ENCODE data around the gene TRIML1.

The TRIML1 gene

DNA sequence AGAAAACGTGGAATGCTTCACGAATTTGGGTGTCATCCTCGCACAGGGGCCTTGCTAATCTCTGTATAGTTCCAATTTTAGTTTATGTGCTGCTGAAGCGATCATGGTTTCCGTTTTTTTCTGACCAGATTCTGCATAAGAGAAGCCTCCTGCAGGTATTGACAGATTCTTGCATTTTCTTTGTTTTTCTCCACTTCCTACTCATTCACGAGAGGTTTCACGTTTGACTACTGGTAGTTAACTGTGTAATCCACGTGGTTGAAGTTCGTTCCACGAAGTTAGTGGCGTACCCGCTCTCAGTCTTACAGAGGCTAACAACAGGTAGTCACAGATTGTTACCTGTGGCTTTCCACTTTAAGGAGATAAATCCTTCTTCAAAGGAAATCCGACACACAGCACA is 17.7 kb upstream of the TRIML1 start:
- H3K9me3 ChIP-seq: no peaks in the 10 kb centered on the region
- no peak overlapping the region for H3K27ac ChIP-seq
- no peak overlapping the region for H3K4me3 ChIP-seq (ENCODE audit: low read depth in 1 of 2, low read length in 1 of 2)
- no peaks in the 10 kb centered on the region for H3K27me3 ChIP-seq
- TF ChIP-seq CTCF (IDR thresholded peaks at IDR 0.05): no peak
- H3K36me3 ChIP-seq: no peaks in the 10 kb centered on the region
- no peaks in the 10 kb centered on the region for H3K4me1 ChIP-seq (ENCODE audit: control insufficient read depth in 1 of 2, insufficient read depth in 1 of 2, low read depth in 1 of 2, low read length in 1 of 2)

- H3K36me3 ChIP-seq: no peaks in the 10 kb centered on the region
- H3K27me3 ChIP-seq: no peaks in the 10 kb centered on the region
- no peak for TF ChIP-seq CTCF (IDR thresholded peaks at IDR 0.05)
- H3K4me1 ChIP-seq (ENCODE audit: control insufficient read depth in 1 of 2, insufficient read depth in 1 of 2, low read depth in 1 of 2, low read length in 1 of 2): no peaks in the 10 kb centered on the region
- H3K27ac ChIP-seq: no peak overlapping the region
- H3K4me3 ChIP-seq (ENCODE audit: low read depth in 1 of 2, low read length in 1 of 2): no peak overlapping the region
- H3K9me3 ChIP-seq: no peaks in the 10 kb centered on the region
Measured at GRCh38 chr4:188127214-188127874, 11.9 kb upstream of the TRIML1 start.

GRCh38 chr4:188130355-188130754 is 8.9 kb upstream of the TRIML1 start:
- Histone ChIP-seq H3K4me3 (ENCODE audit: low read depth in 1 of 2, low read length in 1 of 2) (no peak overlapping the region), H3K36me3 (no peaks in the 10 kb centered on the region), H3K4me1 (ENCODE audit: control insufficient read depth in 1 of 2, insufficient read depth in 1 of 2, low read depth in 1 of 2, low read length in 1 of 2) (no peaks in the 10 kb centered on the region), H3K27me3 (no peaks in the 10 kb centered on the region), H3K9me3 (no peaks in the 10 kb centered on the region), H3K27ac (no peak overlapping the region)
- no peak for TF ChIP-seq CTCF (IDR thresholded peaks at IDR 0.05)

GRCh38 chr4:188132232-188132631 is 7.0 kb upstream of the TRIML1 start:
- H3K27ac ChIP-seq: no peak overlapping the region
- H3K27me3 ChIP-seq: no peaks in the 10 kb centered on the region
- H3K4me1 ChIP-seq (ENCODE audit: control insufficient read depth in 1 of 2, insufficient read depth in 1 of 2, low read depth in 1 of 2, low read length in 1 of 2): no peaks in the 10 kb centered on the region
- H3K36me3 ChIP-seq: no peaks in the 10 kb centered on the region
- no peak for TF ChIP-seq CTCF (IDR thresholded peaks at IDR 0.05)
- no peaks in the 10 kb centered on the region for H3K9me3 ChIP-seq
- H3K4me3 ChIP-seq (ENCODE audit: low read depth in 1 of 2, low read length in 1 of 2): no peak overlapping the region

DNA sequence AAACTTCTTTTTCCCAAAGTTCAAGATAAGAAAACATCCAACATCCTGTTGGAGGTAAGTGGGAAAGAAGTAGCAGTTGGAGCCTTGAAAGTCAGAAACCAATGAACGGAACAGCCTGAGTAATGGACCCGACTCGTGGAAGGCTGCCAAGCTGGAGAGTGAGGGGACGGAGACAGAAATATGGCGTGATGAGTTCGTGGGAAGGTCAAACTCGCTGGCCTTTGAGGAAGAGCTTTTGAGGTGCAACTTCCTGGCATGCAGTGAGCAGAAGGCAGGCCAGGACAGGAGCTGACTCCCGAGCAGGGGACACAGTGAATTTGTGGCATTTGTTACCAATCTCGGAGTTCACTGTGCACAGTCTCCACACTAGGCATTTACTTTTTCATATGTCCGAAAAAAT is 1.0 kb upstream of the TRIML1 start:
- no peaks in the 10 kb centered on the region for H3K9me3 ChIP-seq
- H3K27me3 ChIP-seq: no peaks in the 10 kb centered on the region
- H3K4me1 ChIP-seq (ENCODE audit: control insufficient read depth in 1 of 2, insufficient read depth in 1 of 2, low read depth in 1 of 2, low read length in 1 of 2): no peaks in the 10 kb centered on the region
- no peak overlapping the region for H3K27ac ChIP-seq
- no peaks in the 10 kb centered on the region for H3K36me3 ChIP-seq
- H3K4me3 ChIP-seq (ENCODE audit: low read depth in 1 of 2, low read length in 1 of 2): no peak overlapping the region
- no peak for TF ChIP-seq CTCF (IDR thresholded peaks at IDR 0.05)
